Thymus (tissue), 11 donors: ENCODE measurements around the gene ENTPD6. TPM values are rescaled to one million over a fixed set of nuclear protein-coding genes. Genes with fewer than 3 reads are reported as not detected.

ENCODE experiments used
- DNase-seq, 9 donors: peaks; one replicate each; pipeline ENCODE4 v3.0.0-alpha.2; 2013; ENCODE audit warnings: low spot score in 9 of 9, low read depth in 6 of 9, missing footprints in 1 of 9
- H3K27ac ChIP-seq, 2 donors: one replicate each; pipeline ENCODE4 v1.5.1; 2013; ENCODE audit warnings: control low read depth in 1 of 2, low read depth in 1 of 2, low read length in 1 of 2, mild to moderate bottlenecking in 1 of 2, moderate library complexity in 1 of 2
- H3K27me3 ChIP-seq, 2 donors: one replicate each; pipeline ENCODE4 v1.5.1; 2013; ENCODE audit warnings: low read length in 1 of 2; ENCODE audit not compliant: control insufficient read depth in 2 of 2, insufficient read depth in 1 of 2
- H3K36me3 ChIP-seq, 2 donors: one replicate each; pipeline ENCODE4 v1.5.1; 2013; ENCODE audit warnings: low read length in 1 of 2, mild to moderate bottlenecking in 1 of 2, moderate library complexity in 1 of 2; ENCODE audit not compliant: control insufficient read depth in 2 of 2, insufficient read depth in 2 of 2
- H3K4me1 ChIP-seq, 2 donors: one replicate each; pipeline ENCODE4 v1.5.1; 2013; ENCODE audit warnings: low read length in 2 of 2; ENCODE audit not compliant: control insufficient read depth in 2 of 2, insufficient read depth in 2 of 2
- H3K4me3 ChIP-seq, 2 donors: one replicate each; pipeline ENCODE4 v1.5.1; 2013; ENCODE audit warnings: low read length in 2 of 2, control low read depth in 1 of 2, mild to moderate bottlenecking in 1 of 2
- H3K9me3 ChIP-seq, 2 donors: one replicate each; pipeline ENCODE4 v1.5.1; 2013; ENCODE audit warnings: low read length in 1 of 2, mild to moderate bottlenecking in 1 of 2; ENCODE audit not compliant: control insufficient read depth in 2 of 2, insufficient read depth in 1 of 2
- WGBS: extraction: QIAGEN DNeasy Blood & Tissue Kit; methylation state at CpG from one replicate; pipeline ENCODE4 v1.1.7; 2013; 5-methylcytosine and 5-hydroxymethylcytosine counted together
- polyA plus RNA-seq: library from polyadenylated mRNA; stranded (reverse); fragments of 200-250 nt; gene quantifications from one replicate; pipeline ENCODE4 v1.2.3, GENCODE V29; 2013
- total RNA-seq: library from RNA; stranded (reverse); fragments of 120-200 nt; gene quantifications from one replicate; pipeline ENCODE4 v1.2.4, GENCODE V29; 2013
- donor health status: healthy.

The ENTPD6 gene
- total and polyA plus RNA-seq, 2 donors, result 29.2 to 71.0 TPM

DNA sequence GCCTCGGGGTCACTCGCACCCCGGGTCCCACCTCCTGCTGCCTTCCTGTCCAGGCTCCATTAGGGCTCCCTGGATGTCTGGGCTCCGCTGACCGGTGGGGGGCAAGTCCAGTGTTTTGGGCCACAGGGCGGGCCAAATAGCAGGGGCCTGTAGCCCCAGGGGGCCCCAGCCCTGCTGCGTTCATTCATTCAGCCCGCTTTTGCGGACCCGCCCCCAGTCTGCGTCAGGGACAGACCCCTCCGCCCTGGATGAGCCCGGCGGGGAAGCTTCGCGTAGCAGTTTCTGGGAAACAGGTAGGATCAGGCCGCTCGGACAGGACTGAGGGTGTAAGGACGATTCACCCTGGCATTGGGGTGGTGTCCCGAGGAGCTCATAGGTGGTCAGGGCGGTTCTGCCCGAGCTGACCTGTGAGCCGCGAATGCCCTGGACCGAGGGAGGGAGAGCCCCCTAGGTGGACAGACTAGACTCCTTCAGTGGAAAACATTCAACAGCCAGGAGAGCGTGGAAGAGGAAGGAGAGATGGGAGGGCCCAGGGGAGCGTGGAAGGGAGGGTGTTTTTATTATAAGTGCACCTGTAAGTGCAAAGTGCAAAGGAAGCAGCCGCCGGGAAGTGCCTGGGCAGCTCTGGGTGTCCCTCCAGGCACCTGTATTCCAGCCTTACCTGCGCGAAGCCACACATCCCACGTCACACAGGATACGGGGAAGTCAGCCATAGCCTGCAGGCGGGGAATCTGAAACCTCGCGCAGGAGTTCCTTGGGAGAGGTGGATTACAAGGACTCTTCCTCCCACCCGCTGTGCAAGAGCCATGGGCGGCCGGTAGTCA is 662 bp downstream of the ENTPD6 start:
- Histone ChIP-seq H3K27ac (peak overlapping the region; percentile 73 to 77), H3K36me3 (peaks cover 0 to 6% of the 10 kb centered on the region in 2 donors), H3K27me3 (no peaks in the 10 kb centered on the region), H3K9me3 (peaks cover 0 to 14% of the 10 kb centered on the region in 2 donors), H3K4me3 (peak overlapping the region; percentile 71 to 91), H3K4me1 (peaks cover 28 to 38% of the 10 kb centered on the region in 2 donors)
- 2% methylated on average over 39 of the region's 39 CpGs for WGBS
- DNase-seq, result peak in 3 of 9 donors; percentile 21 to 52 (median 21)

DNA sequence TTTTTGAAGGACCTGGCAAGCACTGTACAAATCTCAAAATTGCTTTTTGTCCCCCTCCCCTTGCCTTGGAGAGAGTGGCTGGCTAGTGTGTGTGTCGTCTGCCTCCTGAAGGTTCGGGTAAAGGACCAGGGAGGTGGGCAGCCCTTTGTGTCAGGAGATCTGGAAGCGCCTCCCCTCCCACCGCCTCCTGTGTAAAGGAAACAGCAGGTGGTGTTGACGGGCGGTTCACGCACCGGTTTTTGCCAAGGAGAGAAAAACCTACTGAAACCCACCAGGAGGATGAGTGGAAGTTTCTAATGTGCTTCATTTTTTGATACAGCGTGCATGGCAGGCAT is 1.2 kb downstream of the ENTPD6 start:
- Histone ChIP-seq H3K4me3 (peak overlapping the region; percentile 71 to 91), H3K9me3 (peaks cover 0 to 14% of the 10 kb centered on the region in 2 donors), H3K27ac (peak overlapping the region; percentile 73 to 77), H3K36me3 (peaks cover 0 to 6% of the 10 kb centered on the region in 2 donors), H3K27me3 (no peaks in the 10 kb centered on the region), H3K4me1 (peaks cover 28 to 38% of the 10 kb centered on the region in 2 donors)
- 6% methylated on average over 9 of the region's 9 CpGs for WGBS
- peak in 2 of 9 donors; percentile 14 to 40 for DNase-seq

DNA sequence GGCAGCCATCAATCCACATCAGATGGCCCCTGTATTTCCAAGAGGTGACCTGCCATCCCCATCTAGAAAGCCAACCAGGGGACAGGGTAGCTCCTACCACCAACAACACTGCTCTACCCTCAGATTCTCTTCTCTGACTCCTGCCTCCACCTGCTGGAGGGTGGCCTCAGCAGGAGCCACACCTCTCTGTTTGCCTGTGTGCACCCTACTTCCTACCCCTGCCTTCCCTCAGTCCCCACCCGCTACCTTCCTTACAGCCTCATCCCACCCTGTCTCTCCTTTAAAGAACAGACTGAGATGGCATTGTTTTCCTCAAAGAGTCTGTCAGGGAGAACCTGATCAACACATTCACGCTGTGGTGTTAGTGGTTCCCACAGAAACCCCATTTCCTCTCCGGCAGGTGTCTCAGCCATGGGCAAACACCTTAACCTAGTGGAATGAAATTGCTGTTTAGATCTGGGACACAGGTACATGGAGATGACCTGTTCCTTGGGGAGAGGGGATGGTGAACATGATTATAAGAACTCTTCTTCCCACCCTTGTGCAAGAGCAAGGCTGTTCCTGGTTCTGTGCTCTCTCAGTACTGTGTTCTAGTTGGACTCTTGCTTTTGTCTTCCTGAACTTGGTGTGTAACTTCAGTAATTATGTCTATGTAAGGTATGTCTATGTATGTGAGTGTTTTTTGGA is 1.8 kb downstream of the ENTPD6 start:
- Histone ChIP-seq H3K27me3 (no peaks in the 10 kb centered on the region), H3K9me3 (peaks cover 0 to 14% of the 10 kb centered on the region in 2 donors), H3K4me3 (peak overlapping the region; percentile 71 to 91), H3K27ac (peak overlapping the region; percentile 73 to 77), H3K36me3 (peaks cover 0 to 6% of the 10 kb centered on the region in 2 donors), H3K4me1 (peaks cover 28 to 38% of the 10 kb centered on the region in 2 donors)
- DNase-seq, result peak in 4 of 9 donors; percentile 18 to 57 (median 28)
- WGBS, result 46% methylated on average over 3 of the region's 3 CpGs

DNA sequence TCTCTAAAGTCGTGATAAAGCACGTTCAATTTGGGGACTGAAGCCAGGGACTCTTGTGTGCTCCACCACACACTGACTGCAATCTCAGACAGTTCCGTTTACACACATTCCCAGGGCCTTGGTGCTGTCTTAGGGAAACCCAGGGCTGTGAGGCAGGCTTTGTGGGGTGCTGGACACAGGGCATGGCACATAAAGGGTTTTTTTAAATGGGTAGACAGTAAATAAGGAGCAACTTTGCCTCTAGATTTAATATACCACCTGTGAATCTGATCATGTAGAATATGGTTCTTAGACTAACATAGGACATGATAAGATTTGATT is 2.3 kb downstream of the ENTPD6 start:
- Histone ChIP-seq H3K4me1 (peaks cover 28 to 38% of the 10 kb centered on the region in 2 donors), H3K27me3 (no peaks in the 10 kb centered on the region), H3K4me3 (no peak overlapping the region), H3K36me3 (peaks cover 0 to 6% of the 10 kb centered on the region in 2 donors), H3K9me3 (peaks cover 0 to 14% of the 10 kb centered on the region in 2 donors), H3K27ac (peak overlapping the region; percentile 59 to 73)
- WGBS, result 97% methylated on average over 3 of the region's 3 CpGs
- no peak for DNase-seq

DNA sequence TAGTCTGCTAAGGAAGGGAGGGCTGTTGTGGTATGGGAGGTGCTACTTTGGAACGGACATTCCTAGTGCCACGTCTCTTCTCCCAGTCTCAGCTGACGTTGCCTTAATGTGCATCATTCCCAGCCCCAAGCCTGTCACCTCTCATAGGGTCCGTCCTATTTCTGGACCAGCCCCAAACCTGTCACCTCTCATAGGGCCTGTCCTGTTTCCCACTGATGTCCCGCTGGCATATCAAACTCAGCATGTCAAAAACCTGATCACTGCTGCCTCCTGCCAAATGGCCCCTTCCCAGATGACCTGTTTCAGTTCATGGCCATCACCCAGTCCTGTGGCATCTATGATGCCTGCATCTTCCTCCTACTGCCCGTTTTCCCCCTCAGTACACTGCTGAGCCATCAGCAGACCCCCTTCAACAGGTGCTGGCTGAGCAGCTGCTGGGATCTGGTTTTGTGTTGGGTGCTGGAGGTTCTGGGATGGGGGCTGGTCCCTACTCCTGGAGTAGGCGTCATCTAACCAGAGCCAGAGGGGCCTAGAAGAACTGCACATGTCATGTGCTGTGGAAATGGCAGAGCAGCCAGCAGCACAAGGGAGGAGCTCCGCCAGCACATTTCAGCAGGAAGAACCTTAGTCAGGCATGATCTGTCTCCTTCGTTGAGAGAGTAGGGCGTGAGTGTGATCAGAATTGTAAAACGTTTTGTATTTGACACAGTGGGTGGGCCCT is 3.3 kb downstream of the ENTPD6 start:
- no peak overlapping the region for H3K4me3 ChIP-seq
- 89% methylated on average over 11 of the region's 11 CpGs for WGBS
- H3K9me3 ChIP-seq, result peaks cover 0 to 10% of the 10 kb centered on the region in 2 donors
- H3K27me3 ChIP-seq, result no peaks in the 10 kb centered on the region
- H3K27ac ChIP-seq, result peak overlapping the region in 1 of 2 donors; percentile 25
- H3K36me3 ChIP-seq, result peaks cover 0 to 6% of the 10 kb centered on the region in 2 donors
- H3K4me1 ChIP-seq, result peaks cover 28 to 38% of the 10 kb centered on the region in 2 donors
- DNase-seq, result no peak

DNA sequence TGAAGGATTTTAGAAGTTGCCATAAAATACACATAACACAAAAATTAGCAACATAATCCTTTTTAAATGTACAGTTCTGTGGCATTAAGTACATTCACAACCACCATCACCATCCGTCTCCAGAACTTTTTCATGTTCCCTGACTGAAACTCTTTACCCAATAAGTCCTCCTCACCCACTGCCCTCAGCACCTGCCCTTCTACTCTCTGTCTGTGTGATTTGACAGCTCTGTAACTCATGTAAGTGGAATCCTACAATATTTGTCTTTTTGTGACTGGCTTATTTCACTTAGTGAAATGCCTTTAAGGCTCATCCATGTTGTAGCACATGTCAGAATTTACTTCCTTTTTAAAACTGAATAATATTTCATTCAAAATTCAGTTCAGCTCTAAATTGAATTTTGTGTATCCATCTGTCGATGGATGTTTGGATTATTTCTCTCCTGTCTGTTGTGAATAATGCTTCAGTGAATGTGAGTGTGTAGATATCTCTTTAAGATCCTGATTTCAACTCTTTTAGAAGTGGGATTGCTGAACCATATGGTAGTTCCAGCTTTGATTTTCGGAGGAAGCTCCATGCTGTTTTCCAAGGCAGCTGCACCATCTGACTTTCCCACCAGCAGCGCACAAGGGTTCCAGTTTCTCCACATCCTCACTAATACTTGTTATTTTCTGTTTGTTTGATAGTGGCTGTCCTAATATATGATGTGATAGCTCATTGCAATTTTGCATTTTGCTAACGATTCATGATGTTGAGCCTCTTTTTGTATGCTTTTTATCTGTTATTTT is 4.2 kb downstream of the ENTPD6 start:
- H3K36me3 ChIP-seq, result peaks cover 0 to 6% of the 10 kb centered on the region in 2 donors

DNA sequence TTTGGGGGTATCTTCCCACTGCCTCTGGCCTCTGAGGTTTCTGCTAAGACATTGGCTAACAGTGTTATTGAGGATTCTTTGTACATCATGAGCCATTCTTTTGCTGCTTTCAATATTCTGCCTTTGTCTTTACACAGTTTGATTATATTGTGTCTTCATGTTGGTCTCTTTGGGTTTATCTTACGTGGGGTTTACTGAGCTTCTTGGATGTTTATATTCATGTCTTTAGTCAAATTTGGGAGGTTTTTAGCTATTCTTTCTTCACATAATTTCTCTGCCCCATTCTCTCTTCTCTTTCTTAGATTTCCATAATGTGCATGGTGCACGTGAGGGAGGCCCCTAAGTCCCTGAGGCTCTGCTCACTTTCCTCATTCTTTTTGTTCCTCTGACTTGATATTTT is 7.6 kb downstream of the ENTPD6 start:
- peaks cover 0 to 20% of the 10 kb centered on the region in 2 donors for H3K36me3 ChIP-seq
- no peak for DNase-seq
- WGBS, result over 99% methylated on average over 2 of the region's 2 CpGs
- no peaks in the 10 kb centered on the region for H3K9me3 ChIP-seq
- no peak overlapping the region for H3K27ac ChIP-seq
- H3K27me3 ChIP-seq, result no peaks in the 10 kb centered on the region
- H3K4me1 ChIP-seq, result peaks cover 9 to 11% of the 10 kb centered on the region in 2 donors
- no peak overlapping the region for H3K4me3 ChIP-seq

More for the DNA sequence above, 4.2 kb downstream of the ENTPD6 start:
- Histone ChIP-seq H3K9me3 (peaks cover 0 to 6% of the 10 kb centered on the region in 2 donors), H3K4me1 (peaks cover 26 to 36% of the 10 kb centered on the region in 2 donors), H3K27me3 (no peaks in the 10 kb centered on the region), H3K27ac (no peak overlapping the region), H3K4me3 (no peak overlapping the region)
- WGBS, result 95% methylated on average over 5 of the region's 5 CpGs
- DNase-seq, result no peak

DNA sequence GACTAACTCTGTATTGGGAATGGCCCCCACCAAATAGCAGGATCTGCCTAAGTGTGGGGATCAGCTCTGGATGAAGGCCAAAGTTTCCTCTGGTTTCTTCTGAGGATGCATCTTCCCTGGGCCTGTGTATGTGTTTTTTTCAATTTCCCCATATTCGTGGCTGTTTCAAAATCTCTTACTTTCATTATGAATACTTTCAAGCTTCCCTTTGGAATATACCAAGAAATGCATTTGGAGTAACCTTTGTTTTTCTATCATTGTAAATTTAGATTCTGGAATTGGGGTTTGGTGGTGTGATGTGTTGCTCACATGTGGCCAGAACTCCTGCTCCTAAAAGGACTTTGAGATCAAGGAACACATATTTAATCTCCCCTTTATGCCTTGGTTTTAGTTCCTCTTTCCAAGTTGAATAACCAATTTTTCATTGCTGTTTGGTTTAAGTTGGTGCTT is 8.4 kb downstream of the ENTPD6 start:
- Histone ChIP-seq H3K36me3 (peaks cover 0 to 17% of the 10 kb centered on the region in 2 donors), H3K4me3 (no peak overlapping the region), H3K27ac (peak overlapping the region in 1 of 2 donors; percentile 22), H3K9me3 (no peaks in the 10 kb centered on the region), H3K4me1 (peaks cover 5 to 9% of the 10 kb centered on the region in 2 donors), H3K27me3 (no peaks in the 10 kb centered on the region)
- WGBS, result 22% methylated on average over 1 of the region's 1 CpG
- DNase-seq, result no peak
